Heart right ventricle (tissue), 16 donors: Measurements from ENCODE around the gene SHTN1. TPM values are rescaled to one million over a fixed set of nuclear protein-coding genes. Genes with fewer than 3 reads are reported as not detected.

Experiments
- ATAC-seq, 8 donors: fragments of 200-7000 bp; cut with Tn5 transposase; one replicate each; pipeline ENCODE4 v1.9.1; 2020; ENCODE audit warnings: mild to moderate bottlenecking in 8 of 8, moderate library complexity in 8 of 8, moderate number of reproducible peaks in 1 of 8
- DNase-seq, 2 donors: peaks; one replicate each; pipeline ENCODE4 v3.0.0-alpha.2; 2020
- H3K27ac ChIP-seq, 10 donors: fragments of 200-600 bp; sonication (generic) in 2 of 10; one replicate each; pipeline versions ENCODE4 v1.5.0 to v1.8.0; 2020 to 2022; ENCODE audit warnings: mild to moderate bottlenecking in 3 of 10
- H3K27me3 ChIP-seq, 7 donors: fragments of 200-600 bp; one replicate each; pipeline ENCODE4 v1.8.0; 2021 to 2022; ENCODE audit warnings: mild to moderate bottlenecking in 2 of 7
- H3K36me3 ChIP-seq, 9 donors: fragments of 200-600 bp; sonication (generic) in 1 of 9; one replicate each; pipeline versions ENCODE4 v1.5.0 to v1.8.0; 2020 to 2022; ENCODE audit warnings: mild to moderate bottlenecking in 2 of 9
- H3K4me1 ChIP-seq, 9 donors: fragments of 200-600 bp; sonication (generic) in 1 of 9; one replicate each; pipeline versions ENCODE4 v1.5.0 to v1.8.0; 2020 to 2022; ENCODE audit warnings: mild to moderate bottlenecking in 4 of 9
- H3K4me3 ChIP-seq, 10 donors: fragments of 200-600 bp; sonication (generic) in 2 of 10; one replicate each; pipeline versions ENCODE4 v1.5.0 to v1.8.0; 2020 to 2022; ENCODE audit warnings: mild to moderate bottlenecking in 7 of 10, moderate library complexity in 2 of 10
- H3K9me3 ChIP-seq, 11 donors: fragments of 200-600 bp in 10 of 11; sonication (generic) in 2 of 11; one replicate each; pipeline versions ENCODE4 v1.5.0 to v1.8.0; 2013 to 2022; ENCODE audit warnings: mild to moderate bottlenecking in 2 of 11, control low read depth in 1 of 11, moderate library complexity in 1 of 11
- CTCF ChIP-seq, 9 donors: fragments of 200-600 bp; sonication (generic) in 2 of 9; IDR thresholded peaks; one replicate each; pipeline versions ENCODE4 v1.5.0 to v1.8.0; 2021 to 2022; ENCODE audit warnings: antibody characterized with exemption in 9 of 9, mild to moderate bottlenecking in 5 of 9, moderate library complexity in 1 of 9
- WGBS, 2 donors: extraction: QIAGEN DNeasy Blood & Tissue Kit; methylation state at CpG; one replicate each; pipeline ENCODE4 v1.1.7; 2013; ENCODE audit warnings: inconsistent platforms in 1 of 2; 5-methylcytosine and 5-hydroxymethylcytosine counted together
- intact Hi-C, 10 donors: fragments of 100-400 bp; cut with DNase I; formaldehyde crosslinking; loops; one replicate each; pipeline versions ENCODE4 v1.11.1 to v1.14.2; 2022
- polyA plus RNA-seq, 2 donors: library from polyadenylated mRNA; stranded (reverse); fragments of 200-250 nt; gene quantifications; one replicate each; pipeline ENCODE4 v1.2.3, GENCODE V29; 2013
- total RNA-seq, 10 donors: library from RNA; stranded (reverse); fragmentation: NEBNext Ultra II Directional in 3 of 10; extraction: Animal tissue kit (Norgen Biotek cat#: 25700) in 3 of 10; gene quantifications; one replicate each; pipeline versions ENCODE4 v1.2.1 to v1.2.4, GENCODE V29; 2021 to 2023
- donor health status: Arrhythmogenic right ventricular cardiomyopathy.
- donor health status: ischemic (EF 13 %, LVEDD 7.1; RV severe dilation, severe dysfunction).
- donor health status: healthy with polysubstance abuse.
- donor health status: DM: no; HTN: yes; CAD: no.
- donor health status: DM: no; HTN: no; CAD: no.
- donor health status: ischemic (EF 25% LVEDD 6.9; RV normal size, moderate dysfunction).
- donor health status: ischemic (EF 25% LVEDD 5.7; RV mildly dilated, moderate dysfunction).
- donor health status: healthy.
- donor health status: DM: yes; HTN: yes; CAD: no.
- donor health status: Ischemic cardiomyopathy.
- donor health status: ischemic (EF 35%, LVEDD 5.7; RV mildly dilated, moderate dysfunction).
- donor health status: nonischemic (EF 11% LVEDD 7.7; RV severe dilation, severe dysfunction).
- donor health status: DM: yes; HTN: yes; CAD: no.
- donor health status: PGD.
- donor health status: ischemic (EF 29% LVEDD 5.4; RV normal size, mild dysfunction).
- donor health status: nonischemic (EF 23%, LVEDD 6.1; RV moderate dilation, normal function).

The SHTN1 gene
- total and polyA plus RNA-seq, 12 donors = 0.86 to 13.1 (median 2.8) TPM

GRCh38 chr10:116960066-116960776 lies 44.8 kb downstream of the SHTN1 start:
- TF ChIP-seq CTCF (IDR thresholded peaks at IDR 0.05) = no peak
- no peak for DNase-seq
- WGBS, 2 donors = 70% methylated on average over 5 of the region's 5 CpGs
- H3K4me3 ChIP-seq = no peak overlapping the region
- H3K4me1 ChIP-seq = no peaks in the 10 kb centered on the region
- intact Hi-C loops = no loop called here
- H3K9me3 ChIP-seq = no peaks in the 10 kb centered on the region
- no peak for ATAC-seq
- no peaks in the 10 kb centered on the region for H3K27me3 ChIP-seq
- H3K27ac ChIP-seq = no peak overlapping the region
- H3K36me3 ChIP-seq = no peaks in the 10 kb centered on the region

- Histone ChIP-seq H3K9me3 (no peaks in the 10 kb centered on the region), H3K27me3 (no peaks in the 10 kb centered on the region), H3K4me1 (peaks cover 0 to 23% (median 0%) of the 10 kb centered on the region in 9 donors), H3K4me3 (no peak overlapping the region), H3K36me3 (peaks cover 0 to 10% (median 0%) of the 10 kb centered on the region in 9 donors), H3K27ac (no peak overlapping the region)
- DNase-seq (no peak), ATAC-seq (no peak)
- intact Hi-C loops = no loop called here
- whole genome bisulfite sequencing, 2 donors = 55 to 58% methylated on average over 1 of the region's 1 CpG
- no peak for TF ChIP-seq CTCF (IDR thresholded peaks at IDR 0.05)
Observed at GRCh38 chr10:116952729-116953128, 52.3 kb downstream of the SHTN1 start.

GRCh38 chr10:116948530-116948870 lies 56.5 kb downstream of the SHTN1 start:
- peaks cover 0 to 17% (median 0%) of the 10 kb centered on the region in 9 donors for H3K36me3 ChIP-seq
- DNase-seq = no peak
- TF ChIP-seq CTCF (IDR thresholded peaks at IDR 0.05) = no peak
- no peak overlapping the region for H3K4me3 ChIP-seq
- no peaks in the 10 kb centered on the region for H3K9me3 ChIP-seq
- H3K27ac ChIP-seq = peak overlapping the region in 1 of 10 donors; percentile 27
- WGBS, 2 donors = 82 to 83% methylated on average over 1 of the region's 1 CpG
- H3K27me3 ChIP-seq = no peaks in the 10 kb centered on the region
- peaks cover 0 to 29% (median 0%) of the 10 kb centered on the region in 9 donors for H3K4me1 ChIP-seq
- intact Hi-C loops = no loop called here
- no peak for ATAC-seq

GRCh38 chr10:116947841-116948529 lies 57.0 kb downstream of the SHTN1 start:
- no peaks in the 10 kb centered on the region for H3K27me3 ChIP-seq
- TF ChIP-seq CTCF (IDR thresholded peaks at IDR 0.05) = no peak
- H3K9me3 ChIP-seq = no peaks in the 10 kb centered on the region
- H3K36me3 ChIP-seq = peaks cover 0 to 17% (median 0%) of the 10 kb centered on the region in 9 donors
- intact Hi-C loops = no loop called here
- peak overlapping the region in 1 of 10 donors; percentile 3 for H3K4me3 ChIP-seq
- no peak for DNase-seq
- 70% methylated on average over 2 of the region's 2 CpGs for WGBS, 2 donors
- H3K4me1 ChIP-seq = peaks cover 0 to 28% (median 0%) of the 10 kb centered on the region in 9 donors
- peak overlapping the region in 1 of 10 donors; percentile 27 for H3K27ac ChIP-seq
- peak in 5 of 8 donors; percentile 18 to 67 (median 35) for ATAC-seq
